Neural cell (in vitro differentiated cells): ENCODE results near the gene TPPP3. TPM values are rescaled to one million over a fixed set of nuclear protein-coding genes. Genes with fewer than 3 reads are reported as not detected.

ENCODE experiments used
- H2AFZ ChIP-seq: fragments of 200-600, 300-800 bp; sonication (generic), shearing (Covaris generic); 2 replicates; pipeline ENCODE4 v1.6.0; 2014; ENCODE audit warnings: low read depth, mild to moderate bottlenecking, antibody characterized with exemption, low read length, moderate library complexity
- H3F3A ChIP-seq: fragments of 200-600 bp; shearing (Covaris generic); 2 replicates; pipeline ENCODE4 v1.6.1; 2016; ENCODE audit warnings: mild to moderate bottlenecking, moderate library complexity, mixed read lengths, antibody characterized with exemption, low read length; ENCODE audit not compliant: insufficient read depth, poor library complexity, severe bottlenecking
- H3K27ac ChIP-seq: fragments of 200-600, 300-800 bp; sonication (generic), shearing (Covaris generic); 2 replicates; pipeline ENCODE4 v1.5.1; 2014; ENCODE audit warnings: mild to moderate bottlenecking, low read length, moderate library complexity
- H3K27me3 ChIP-seq: fragments of 300-800, 200-600 bp; sonication (generic), shearing (Covaris generic); 2 replicates; pipeline ENCODE4 v1.6.0; 2014; ENCODE audit warnings: mild to moderate bottlenecking, low read depth, low read length, moderate library complexity; ENCODE audit not compliant: insufficient read depth
- H3K36me3 ChIP-seq: fragments of 300-800, 200-600 bp; sonication (generic), shearing (Covaris generic); 2 replicates; pipeline ENCODE4 v1.5.1; 2014; ENCODE audit warnings: mild to moderate bottlenecking, antibody characterized with exemption, low read length, moderate library complexity; ENCODE audit not compliant: insufficient read depth
- H3K4me2 ChIP-seq: fragments of 300-800, 200-600 bp; sonication (generic), shearing (Covaris generic); 2 replicates; pipeline ENCODE4 v1.6.0; 2014; ENCODE audit warnings: mild to moderate bottlenecking, low read length
- H3K4me3 ChIP-seq: fragments of 300-800, 200-600 bp; sonication (generic), shearing (Covaris generic); 2 replicates; pipeline ENCODE4 v1.5.1; 2014; ENCODE audit warnings: mild to moderate bottlenecking, low read length, moderate library complexity
- H3K79me2 ChIP-seq: fragments of 200-600 bp; shearing (Covaris generic); replicated peaks from 2 replicates; pipeline ENCODE4 v1.6.0; 2014; ENCODE audit warnings: mild to moderate bottlenecking, low read length, moderate library complexity; ENCODE audit not compliant: insufficient read depth
- H3K9ac ChIP-seq: fragments of 300-800, 200-600 bp; sonication (generic), shearing (Covaris generic); 2 replicates; pipeline ENCODE4 v1.6.1; 2016; ENCODE audit warnings: mild to moderate bottlenecking, low read length, mixed read lengths
- H3K9me2 ChIP-seq: fragments of 200-600 bp; shearing (Covaris generic); 2 replicates; pipeline ENCODE4 v1.6.1; 2016; ENCODE audit warnings: mild to moderate bottlenecking, low read length, mixed read lengths; ENCODE audit not compliant: insufficient read depth
- H3K9me3 ChIP-seq: fragments of 200-600, 300-800 bp; sonication (generic), shearing (Covaris generic); 2 replicates; pipeline ENCODE4 v1.6.1; 2016; ENCODE audit warnings: mild to moderate bottlenecking, mixed run types, low read length, moderate library complexity, mixed read lengths
- H4K20me1 ChIP-seq: fragments of 200-600 bp; shearing (Covaris generic); 2 replicates; pipeline ENCODE4 v1.6.1; 2016; ENCODE audit warnings: mild to moderate bottlenecking, mixed run types; ENCODE audit not compliant: insufficient read depth
- EP300 ChIP-seq: fragments of 450-650 bp; conservative IDR thresholded peaks from 2 replicates; pipeline ENCODE4 v1.6.1; 2014; ENCODE audit warnings: antibody characterized with exemption, mild to moderate bottlenecking, moderate library complexity; ENCODE audit not compliant: poor library complexity, severe bottlenecking
- EZH2 ChIP-seq: fragments of 200-600, 300-800 bp; shearing (Covaris generic), sonication (generic); IDR thresholded peaks from 2 replicates; pipeline ENCODE4 v1.6.1; 2014; ENCODE audit warnings: antibody characterized with exemption, low read length, borderline replicate concordance, mild to moderate bottlenecking; ENCODE audit not compliant: insufficient read depth, poor library complexity, severe bottlenecking
- MXI1 ChIP-seq: fragments of 450-650 bp; conservative IDR thresholded peaks from 2 replicates; pipeline ENCODE4 v1.6.1; 2014; ENCODE audit warnings: antibody characterized with exemption, mild to moderate bottlenecking; ENCODE audit not compliant: poor library complexity, severe bottlenecking
- POLR2AphosphoS5 ChIP-seq: IDR thresholded peaks from 2 replicates; pipeline ENCODE4 v1.6.1; 2012
- RAD21 ChIP-seq: fragments of 450-650 bp; conservative IDR thresholded peaks from 2 replicates; pipeline ENCODE4 v1.6.1; 2014; ENCODE audit warnings: antibody characterized with exemption, mild to moderate bottlenecking, moderate library complexity
- SMC3 ChIP-seq: fragments of 450-650 bp; conservative IDR thresholded peaks from 2 replicates; pipeline ENCODE4 v1.6.1; 2014; ENCODE audit warnings: antibody characterized with exemption, mild to moderate bottlenecking, moderate library complexity; ENCODE audit not compliant: poor library complexity
- TAF1 ChIP-seq: IDR thresholded peaks from 2 replicates; pipeline ENCODE4 v1.6.1; 2012; ENCODE audit warnings: low read depth
- polyA plus RNA-seq: library from polyadenylated mRNA; depleted of rRNA; stranded (reverse); fragments of >200 nt; gene quantifications from 2 replicates; pipeline ENCODE4 v1.2.3, GENCODE V29; 2014
- TF ChIP-seq, protein P1 (sequence below): fragments of 450-650 bp; IDR thresholded peaks from 2 replicates; pipeline ENCODE4 v1.5.1; 2014; ENCODE audit warnings: antibody characterized with exemption, mild to moderate bottlenecking, moderate library complexity; ENCODE audit not compliant: poor library complexity, severe bottlenecking
- TF ChIP-seq, protein P2 (sequence below): IDR thresholded peaks from 2 replicates; pipeline ENCODE4 v1.6.1; 2012; ENCODE audit warnings: borderline replicate concordance

Gene TPPP3
- polyA plus RNA-seq, 1 donor from 2014 or later: 2.7 TPM

GRCh38 chr16:67407788-67408452, 14.6 kb upstream of the TPPP3 start:
- Histone ChIP-seq H3K79me2 (no peaks in the 10 kb centered on the region), H3K4me3 (no peak overlapping the region), H3K36me3 (no peaks in the 10 kb centered on the region), H3K27me3 (no peaks in the 10 kb centered on the region), H4K20me1 (no peaks in the 10 kb centered on the region), H3K9me3 (no peaks in the 10 kb centered on the region), H3K9ac (no peak overlapping the region), H3F3A (no peaks in the 10 kb centered on the region), H3K27ac (no peak overlapping the region), H3K4me2 (no peak overlapping the region), H2AFZ (no peak overlapping the region), H3K9me2 (no peaks in the 10 kb centered on the region)
- TF ChIP-seq, protein P1, sequence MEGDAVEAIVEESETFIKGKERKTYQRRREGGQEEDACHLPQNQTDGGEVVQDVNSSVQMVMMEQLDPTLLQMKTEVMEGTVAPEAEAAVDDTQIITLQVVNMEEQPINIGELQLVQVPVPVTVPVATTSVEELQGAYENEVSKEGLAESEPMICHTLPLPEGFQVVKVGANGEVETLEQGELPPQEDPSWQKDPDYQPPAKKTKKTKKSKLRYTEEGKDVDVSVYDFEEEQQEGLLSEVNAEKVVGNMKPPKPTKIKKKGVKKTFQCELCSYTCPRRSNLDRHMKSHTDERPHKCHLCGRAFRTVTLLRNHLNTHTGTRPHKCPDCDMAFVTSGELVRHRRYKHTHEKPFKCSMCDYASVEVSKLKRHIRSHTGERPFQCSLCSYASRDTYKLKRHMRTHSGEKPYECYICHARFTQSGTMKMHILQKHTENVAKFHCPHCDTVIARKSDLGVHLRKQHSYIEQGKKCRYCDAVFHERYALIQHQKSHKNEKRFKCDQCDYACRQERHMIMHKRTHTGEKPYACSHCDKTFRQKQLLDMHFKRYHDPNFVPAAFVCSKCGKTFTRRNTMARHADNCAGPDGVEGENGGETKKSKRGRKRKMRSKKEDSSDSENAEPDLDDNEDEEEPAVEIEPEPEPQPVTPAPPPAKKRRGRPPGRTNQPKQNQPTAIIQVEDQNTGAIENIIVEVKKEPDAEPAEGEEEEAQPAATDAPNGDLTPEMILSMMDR: no peak
- no peak for TF ChIP-seq EP300
- no peak for TF ChIP-seq TAF1
- TF ChIP-seq POLR2AphosphoS5: no peak
- TF ChIP-seq, protein P2, sequence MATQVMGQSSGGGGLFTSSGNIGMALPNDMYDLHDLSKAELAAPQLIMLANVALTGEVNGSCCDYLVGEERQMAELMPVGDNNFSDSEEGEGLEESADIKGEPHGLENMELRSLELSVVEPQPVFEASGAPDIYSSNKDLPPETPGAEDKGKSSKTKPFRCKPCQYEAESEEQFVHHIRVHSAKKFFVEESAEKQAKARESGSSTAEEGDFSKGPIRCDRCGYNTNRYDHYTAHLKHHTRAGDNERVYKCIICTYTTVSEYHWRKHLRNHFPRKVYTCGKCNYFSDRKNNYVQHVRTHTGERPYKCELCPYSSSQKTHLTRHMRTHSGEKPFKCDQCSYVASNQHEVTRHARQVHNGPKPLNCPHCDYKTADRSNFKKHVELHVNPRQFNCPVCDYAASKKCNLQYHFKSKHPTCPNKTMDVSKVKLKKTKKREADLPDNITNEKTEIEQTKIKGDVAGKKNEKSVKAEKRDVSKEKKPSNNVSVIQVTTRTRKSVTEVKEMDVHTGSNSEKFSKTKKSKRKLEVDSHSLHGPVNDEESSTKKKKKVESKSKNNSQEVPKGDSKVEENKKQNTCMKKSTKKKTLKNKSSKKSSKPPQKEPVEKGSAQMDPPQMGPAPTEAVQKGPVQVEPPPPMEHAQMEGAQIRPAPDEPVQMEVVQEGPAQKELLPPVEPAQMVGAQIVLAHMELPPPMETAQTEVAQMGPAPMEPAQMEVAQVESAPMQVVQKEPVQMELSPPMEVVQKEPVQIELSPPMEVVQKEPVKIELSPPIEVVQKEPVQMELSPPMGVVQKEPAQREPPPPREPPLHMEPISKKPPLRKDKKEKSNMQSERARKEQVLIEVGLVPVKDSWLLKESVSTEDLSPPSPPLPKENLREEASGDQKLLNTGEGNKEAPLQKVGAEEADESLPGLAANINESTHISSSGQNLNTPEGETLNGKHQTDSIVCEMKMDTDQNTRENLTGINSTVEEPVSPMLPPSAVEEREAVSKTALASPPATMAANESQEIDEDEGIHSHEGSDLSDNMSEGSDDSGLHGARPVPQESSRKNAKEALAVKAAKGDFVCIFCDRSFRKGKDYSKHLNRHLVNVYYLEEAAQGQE: no peak
- no peak for TF ChIP-seq EZH2

DNA sequence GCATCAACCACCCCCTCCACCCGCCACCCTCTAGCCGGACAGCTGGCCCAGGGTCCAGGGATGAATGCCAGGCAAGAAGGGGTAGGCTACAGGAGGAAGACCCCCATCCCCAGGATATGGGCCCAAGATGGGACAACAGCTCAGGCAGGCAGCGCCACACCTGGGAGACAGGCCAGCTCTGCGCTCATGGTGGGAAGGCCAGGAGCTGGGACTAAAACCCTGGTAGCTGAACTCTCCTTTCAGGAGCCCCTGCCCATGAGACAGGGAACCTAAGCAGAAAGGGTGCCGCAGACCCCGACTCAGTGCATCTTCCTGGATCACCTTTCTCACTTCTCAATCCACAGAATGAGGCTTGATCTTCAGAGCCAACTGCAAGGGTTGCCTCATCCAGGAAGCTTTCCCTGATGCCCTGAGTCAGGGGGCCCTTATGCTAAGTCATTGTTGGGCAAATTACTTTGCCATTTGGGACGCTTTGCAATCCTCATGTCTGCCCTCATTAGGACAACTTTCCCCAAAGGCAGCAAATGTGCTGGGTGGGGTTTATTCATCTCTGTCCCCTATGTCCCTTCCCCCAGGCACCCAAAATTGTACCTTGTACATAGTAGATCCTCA, 14.0 kb upstream of the TPPP3 start:
- TF ChIP-seq MXI1: no peak
- TF ChIP-seq POLR2AphosphoS5: no peak
- TF ChIP-seq, protein P2: no peak
- TF ChIP-seq SMC3: no peak
- TF ChIP-seq EP300: no peak
- no peak for TF ChIP-seq TAF1
- TF ChIP-seq EZH2: no peak
- no peak for TF ChIP-seq RAD21
- TF ChIP-seq, protein P1: no peak
- H3K4me3 ChIP-seq: no peak overlapping the region
- H3K9me3 ChIP-seq: no peaks in the 10 kb centered on the region
- H3K9me2 ChIP-seq: no peaks in the 10 kb centered on the region
- no peak overlapping the region for H3K9ac ChIP-seq
- H3F3A ChIP-seq: no peaks in the 10 kb centered on the region
- H4K20me1 ChIP-seq: no peaks in the 10 kb centered on the region
- H3K79me2 ChIP-seq: no peaks in the 10 kb centered on the region
- no peak overlapping the region for H2AFZ ChIP-seq
- no peak overlapping the region for H3K27ac ChIP-seq
- no peaks in the 10 kb centered on the region for H3K36me3 ChIP-seq
- H3K4me2 ChIP-seq: no peak overlapping the region
- no peaks in the 10 kb centered on the region for H3K27me3 ChIP-seq
